ENCODE data around the gene SYNCRIP.
"Not testable (repeated sequence)": the region's sequence is repeated elsewhere in the genome, so short reads cannot be mapped to it uniquely, and the experiment has no call there.

Gene SYNCRIP

DNA sequence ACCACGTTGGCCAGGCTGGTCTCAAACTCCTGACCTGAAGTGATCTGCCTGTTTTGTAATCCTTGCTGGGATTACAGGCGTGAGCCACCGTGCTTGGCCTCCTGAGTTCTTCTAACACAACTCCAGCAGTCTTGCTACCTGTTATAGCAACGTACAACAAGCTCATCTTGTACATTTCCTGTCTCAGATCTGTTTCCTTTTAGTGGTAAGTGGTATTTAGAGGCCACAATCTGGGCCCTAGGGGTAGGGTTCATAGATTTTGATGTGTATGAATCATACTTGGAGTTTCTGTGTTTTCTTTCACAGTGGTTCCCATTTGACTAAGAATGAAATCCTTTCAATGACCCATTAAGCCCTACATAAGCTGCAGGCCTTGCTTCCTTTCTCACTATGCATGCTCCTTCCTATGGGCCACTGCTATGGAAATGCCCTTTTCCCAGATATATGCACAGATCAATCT is 27.1 kb upstream of the SYNCRIP start:
- FAIRE-seq, result no peak

DNA sequence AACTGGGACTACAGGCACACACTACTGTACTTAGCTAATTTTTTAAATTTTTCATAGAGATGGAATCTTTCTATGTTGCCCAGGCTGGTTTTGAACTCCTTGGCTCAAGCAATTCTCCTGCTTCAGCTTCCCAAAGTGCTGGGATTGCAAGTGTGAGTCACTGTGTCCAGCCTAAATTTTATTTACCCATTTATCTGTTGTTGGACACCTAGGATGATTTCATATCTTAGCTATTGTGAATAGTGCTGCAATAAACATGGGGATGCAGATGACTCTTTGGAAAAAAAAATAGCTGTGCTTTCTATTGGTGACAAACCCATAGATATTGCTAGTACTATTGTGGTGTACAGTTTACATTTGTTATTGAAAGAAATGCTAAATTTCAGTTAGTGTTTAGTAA is 19.6 kb upstream of the SYNCRIP start:
- FAIRE-seq, result no peak

DNA sequence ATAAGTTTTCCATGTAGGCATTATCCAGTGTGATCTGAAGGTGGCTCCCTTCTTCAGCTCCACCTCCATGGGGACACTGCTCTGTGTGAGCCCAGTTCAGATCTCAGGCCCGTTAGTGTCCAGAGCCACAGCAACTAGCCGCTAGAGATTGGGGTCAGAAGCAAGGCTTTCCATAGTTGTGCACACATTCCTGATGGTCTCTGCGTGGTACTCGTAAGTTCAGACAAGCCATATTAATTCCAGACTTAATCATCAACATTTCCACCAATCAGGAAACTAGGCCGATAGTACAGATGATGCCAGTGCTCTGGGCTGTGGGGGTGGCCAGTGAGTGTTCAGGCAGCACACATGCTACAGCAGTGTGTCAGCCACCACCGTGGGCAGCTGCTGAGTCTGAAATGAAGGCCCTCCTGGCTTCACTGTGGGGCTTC is 17.5 kb upstream of the SYNCRIP start:
- FAIRE-seq, result no peak

DNA sequence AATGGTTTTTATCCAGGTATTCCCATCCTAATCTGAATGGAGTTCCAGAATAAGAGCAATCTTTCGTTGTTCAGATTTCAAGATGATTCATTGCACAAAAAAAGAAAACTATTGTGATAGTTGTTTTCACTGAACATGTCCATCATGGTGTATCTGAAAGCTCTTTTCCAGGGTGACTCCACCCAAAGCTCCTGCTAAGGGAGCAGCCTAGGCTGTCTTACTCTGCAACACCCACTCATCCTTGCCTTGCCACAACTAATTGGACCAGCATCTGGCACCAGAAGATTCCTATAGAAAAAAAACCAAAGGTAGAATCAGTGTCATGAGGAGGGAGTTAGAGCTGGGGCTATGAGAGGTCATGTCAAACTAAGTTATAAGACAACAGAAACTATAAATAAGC is 7.9 kb upstream of the SYNCRIP start:
- no peak for FAIRE-seq

DNA sequence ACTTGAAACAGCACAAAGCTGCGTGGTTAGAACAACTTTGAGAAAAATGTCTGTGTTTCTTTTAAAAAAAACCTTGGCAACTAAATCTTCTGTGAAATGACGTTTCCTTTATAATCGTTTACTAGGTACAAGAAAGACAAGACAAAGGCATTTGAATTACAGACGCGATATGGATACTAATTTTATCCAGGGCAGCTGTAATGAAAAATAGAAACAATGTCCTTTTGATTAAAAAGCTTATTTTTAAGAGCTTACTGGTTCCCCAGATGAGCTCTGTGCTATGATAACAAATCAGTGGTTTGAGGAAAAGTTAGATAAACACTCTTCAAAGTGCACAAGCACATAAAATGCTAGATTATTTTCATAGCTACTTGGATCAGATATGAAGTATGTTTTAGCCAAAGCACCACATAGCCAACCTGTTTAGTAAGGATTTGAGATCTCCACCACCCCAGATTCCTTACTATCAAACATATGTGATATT is 1.6 kb upstream of the SYNCRIP start:
- no peak for FAIRE-seq

DNA sequence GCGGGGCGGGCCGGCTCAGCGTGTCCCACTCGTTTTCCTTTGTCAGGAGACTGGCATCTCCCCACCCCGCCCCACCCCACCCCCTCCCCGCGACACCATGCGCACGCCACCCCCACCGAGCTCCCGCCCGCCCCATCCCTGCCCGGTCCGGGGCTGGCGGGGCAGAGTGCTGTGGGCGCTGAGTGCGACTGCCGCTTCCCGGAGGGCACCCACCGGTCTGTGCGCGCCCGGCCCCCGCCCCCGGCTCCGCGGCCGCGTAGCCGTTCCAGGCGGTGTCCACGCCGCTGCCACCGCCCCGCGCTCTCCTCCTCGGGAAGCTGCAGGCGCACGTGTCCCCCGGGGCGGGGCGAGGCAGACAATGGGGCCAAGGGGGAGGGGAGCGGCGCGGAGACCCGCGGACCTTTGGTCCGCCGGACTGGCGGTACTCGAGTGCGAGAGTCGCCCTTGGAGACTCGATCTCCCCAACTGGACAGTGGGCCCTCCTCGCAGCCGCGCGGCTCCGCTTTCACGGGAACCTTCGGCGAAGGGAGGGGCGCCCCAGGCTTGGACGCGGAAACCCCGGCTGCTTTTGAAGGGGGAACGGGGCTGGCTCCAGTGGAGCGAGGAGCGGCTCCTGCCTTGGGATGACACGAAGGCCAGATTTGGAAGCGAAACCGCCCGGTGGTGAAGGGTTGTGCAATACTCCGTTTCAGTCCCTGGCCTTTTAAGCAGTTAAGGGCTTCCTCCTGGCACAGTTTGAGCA is 1.0 kb upstream of the SYNCRIP start:
- no peak for FAIRE-seq

DNA sequence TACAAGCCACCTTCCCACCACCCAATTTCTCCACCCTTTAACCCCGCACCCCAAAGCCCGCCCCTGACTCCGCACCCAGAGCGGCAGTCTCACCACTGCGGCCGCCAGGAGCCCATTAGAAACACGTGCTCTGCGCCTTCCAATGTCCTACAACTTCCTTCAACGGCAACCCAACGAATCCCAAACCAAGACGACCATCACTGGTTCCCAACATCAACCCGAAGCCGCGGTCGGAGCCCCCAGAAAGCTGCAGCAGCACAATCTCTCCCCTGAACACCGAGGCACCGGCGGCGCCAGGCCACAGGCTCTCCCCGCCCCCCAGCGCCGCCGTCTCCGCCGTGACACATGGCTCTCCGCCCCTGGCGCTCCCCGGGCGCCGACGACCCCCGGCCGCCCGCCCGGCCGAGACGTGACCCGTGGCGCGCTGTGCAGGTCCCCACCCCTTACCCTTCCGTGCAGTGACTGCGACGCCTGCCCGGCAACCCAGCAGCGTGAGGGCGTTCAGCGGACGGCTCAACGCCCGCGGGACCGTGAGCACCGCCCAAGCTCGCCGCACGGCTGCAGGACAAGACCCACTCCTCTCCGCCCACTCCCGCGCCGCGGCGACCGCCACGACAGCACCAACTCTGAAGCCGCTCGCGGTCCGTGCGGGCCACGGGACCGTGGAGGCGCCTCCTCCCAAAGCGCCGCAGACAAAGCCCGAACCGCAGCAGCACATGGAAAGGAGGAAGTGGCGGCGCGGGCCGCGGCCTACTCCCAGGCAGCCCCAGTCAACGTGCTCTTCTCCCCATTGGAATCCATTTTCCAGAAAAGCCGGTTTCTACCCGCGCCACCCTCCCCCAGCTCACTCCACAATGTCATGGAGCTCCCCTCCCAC is 551 bp downstream of the SYNCRIP start:
- FAIRE-seq, result no peak

DNA sequence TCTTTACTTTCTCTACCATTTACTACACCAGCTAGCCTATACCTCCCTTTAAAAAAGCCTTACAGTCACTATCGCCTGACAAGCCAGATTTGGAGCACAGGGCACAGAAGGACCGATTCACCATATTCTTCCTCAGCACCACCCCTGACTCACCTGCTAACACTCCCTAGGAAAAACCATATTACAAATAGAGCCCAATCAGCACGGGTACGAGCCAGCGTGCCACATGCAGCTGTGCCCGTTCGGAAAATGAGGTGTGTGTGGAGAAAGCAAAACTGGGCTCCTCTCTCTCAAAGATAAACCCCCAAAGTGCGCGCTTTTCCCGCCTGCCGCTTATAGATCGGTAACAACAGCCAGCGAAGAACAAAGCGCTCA is 1.2 kb downstream of the SYNCRIP start:
- FAIRE-seq, result no peak

DNA sequence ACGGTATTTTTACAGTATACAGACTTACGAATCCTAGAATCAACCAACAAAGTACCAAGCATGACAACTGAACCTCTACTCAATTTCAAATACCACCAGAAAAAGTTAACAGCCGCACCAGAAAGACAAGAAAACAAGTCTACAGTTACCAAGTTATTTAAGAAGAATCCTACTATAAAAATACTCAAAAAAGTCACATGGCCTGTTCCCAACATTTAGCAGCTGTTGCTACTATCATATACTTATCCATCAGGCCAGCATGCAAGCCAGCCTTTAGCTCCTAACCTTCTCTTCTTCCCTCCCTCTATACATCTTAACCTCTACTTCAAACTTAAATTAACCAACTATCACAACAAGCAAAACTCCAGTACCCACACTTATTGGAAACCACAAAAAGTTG is 1.9 kb downstream of the SYNCRIP start:
- FAIRE-seq, result no peak

DNA sequence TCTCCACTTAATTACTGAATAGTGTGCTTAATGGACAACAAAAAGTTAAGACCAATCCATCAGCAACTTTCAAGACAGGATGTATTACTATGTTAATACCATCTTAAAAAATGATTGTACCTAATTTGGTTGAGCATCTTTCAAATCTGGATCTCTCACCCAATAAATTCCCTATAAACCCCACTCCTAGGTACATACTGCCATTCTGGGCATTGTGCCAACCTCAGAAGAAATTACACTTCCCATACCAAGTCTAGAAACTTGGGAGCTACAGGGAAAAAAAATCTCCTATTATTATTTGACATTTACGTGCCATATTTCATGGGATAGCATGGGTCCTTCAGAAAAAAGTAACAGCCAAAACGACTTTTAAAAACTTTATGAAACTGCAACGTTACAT is 5.1 kb downstream of the SYNCRIP start:
- no peak for FAIRE-seq

DNA sequence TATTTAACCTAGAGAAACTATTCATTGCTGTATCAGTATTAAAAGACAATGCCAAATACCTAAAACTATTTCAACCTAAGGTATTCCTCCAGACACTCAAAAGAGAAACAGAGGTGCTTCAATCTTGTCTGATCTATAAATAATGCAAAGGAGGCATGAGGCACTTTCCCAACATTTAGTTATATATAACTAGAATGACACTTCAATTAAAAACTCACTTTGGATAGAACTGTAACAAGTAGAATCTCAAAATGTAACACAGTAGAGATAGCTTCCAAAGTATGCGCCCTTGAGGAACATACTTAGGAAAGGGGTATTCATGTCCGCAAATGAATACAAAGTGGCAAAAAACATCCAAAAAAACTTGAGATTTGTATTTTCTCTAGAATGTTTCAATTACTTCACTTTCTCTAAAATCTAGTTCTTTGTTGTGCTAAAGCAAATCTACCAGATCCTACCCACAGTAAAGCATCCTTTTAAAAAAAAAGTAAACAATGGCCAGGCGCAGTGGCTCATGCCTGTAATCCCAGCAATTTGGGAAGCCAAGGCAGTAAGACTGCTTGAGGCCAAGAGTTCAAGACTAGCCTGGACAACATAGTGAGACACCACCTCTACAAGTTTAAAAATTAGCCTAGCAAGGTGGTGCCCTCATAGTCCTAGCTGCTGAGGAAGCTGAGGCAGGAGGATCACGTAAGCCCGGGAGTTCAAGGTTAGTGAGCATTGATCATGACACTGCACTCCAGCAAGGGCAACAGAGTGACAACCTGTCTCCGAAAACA is 10.3 kb downstream of the SYNCRIP start:
- no peak for FAIRE-seq

DNA sequence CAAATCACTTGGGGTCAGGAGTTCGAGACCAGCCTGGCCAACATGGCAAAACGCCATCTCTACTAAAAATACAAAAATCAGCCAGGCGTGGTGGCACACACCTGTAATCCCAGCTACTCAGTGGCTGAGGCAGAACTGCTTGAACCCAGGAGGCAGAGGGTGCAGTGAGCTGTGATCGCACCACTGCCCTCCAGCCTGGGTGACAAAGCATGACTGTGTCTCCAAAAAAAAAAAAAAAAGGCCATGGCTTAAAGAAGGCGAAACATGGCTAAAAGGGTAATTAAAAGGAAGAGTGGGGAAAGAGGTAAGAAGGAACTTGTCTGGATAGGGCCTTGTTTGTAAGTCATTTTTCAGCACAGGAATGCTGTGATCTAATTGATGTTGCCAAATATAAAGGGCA is 11.6 kb downstream of the SYNCRIP start:
- FAIRE-seq, result not testable (repeated sequence)

DNA sequence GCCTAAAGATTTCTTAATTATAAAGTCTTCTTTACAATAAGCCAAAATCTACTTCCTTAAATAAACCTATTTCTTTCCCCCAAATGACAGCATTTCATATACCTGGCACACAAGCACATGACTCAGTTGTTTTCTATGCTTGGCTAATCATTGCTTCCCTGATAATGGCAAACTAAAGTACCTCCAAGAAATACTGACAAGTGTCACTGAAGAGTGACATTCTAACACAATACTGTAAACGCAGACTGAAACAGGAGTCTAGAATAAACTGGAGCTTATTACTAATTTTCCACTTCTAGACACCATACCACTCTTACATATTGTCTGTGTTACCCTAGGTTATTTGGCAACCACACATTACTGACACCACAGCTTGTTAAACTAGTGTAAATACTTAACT is 14.3 kb downstream of the SYNCRIP start:
- FAIRE-seq, result no peak

DNA sequence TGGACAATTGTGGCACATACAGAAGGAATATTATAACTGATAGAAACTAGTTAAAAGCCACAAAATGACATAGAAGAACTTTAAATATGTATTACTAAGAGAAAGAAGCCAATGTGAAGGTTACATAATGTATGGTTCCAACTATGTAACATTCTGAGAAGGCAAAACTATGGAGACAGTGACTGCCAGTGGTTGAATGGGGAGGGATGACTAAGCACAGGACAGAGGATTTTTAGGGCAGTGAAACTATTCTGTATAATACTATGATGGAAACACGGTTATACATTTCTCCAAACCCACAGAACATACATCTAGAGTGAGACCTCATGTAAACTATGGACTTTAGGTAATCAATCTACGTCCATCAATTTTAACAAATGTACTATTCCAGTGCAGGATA is 22.4 kb downstream of the SYNCRIP start:
- FAIRE-seq, result no peak

DNA sequence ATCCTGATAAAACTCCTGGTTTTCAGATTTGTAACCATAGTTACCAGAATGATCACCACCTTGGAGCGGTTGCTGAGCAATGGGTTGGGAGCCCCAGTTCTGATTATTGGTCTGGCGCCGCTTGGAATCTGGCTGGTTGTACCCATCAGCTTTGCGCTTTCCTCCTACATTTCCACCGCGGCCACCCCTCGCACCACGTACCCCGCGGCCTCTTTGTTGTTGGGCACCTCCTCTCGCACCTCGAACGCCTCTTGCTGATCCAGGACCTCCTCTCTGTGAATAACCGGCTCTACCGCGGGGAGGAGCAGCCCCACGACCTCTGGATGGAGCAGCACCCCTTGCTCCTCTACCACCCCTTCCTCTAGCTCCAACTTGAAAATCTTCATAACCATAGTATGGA is 27.9 kb downstream of the SYNCRIP start:
- FAIRE-seq, result no peak

DNA sequence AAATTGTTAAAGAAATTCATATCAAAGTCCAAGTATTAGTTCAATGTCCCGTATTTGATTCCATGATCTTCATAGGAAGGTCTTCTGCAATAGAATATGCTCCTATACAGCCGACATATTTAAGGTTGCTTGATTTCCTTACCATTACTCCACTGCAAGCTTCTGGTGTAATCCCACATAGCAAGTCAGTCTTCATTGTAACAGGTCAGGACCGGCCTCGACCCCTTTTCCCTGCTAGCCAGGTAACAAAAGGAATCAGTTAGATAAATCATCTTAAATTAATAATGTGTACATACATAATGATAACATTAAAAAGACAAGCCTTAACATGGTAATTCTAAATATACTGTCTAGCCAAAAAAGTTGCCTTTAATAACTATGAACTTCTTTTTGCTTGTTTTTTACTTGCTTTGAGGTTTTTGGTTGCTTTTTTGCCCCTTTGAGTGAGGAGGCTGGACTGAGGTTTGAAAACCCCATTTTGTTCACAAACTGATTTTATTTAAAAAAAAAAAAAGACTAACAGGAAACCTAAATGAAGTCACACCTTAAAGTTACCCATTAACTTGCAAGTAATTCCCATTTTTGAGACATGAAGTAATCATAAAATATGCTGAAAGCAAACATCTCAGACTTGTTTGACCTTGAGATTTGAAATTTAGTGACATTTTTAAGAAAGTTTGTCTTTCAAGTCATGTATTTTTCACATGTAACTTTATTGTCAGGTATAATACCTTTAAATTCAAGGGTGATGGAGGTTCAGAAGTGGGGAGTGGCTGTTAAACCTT is 29.8 kb downstream of the SYNCRIP start:
- FAIRE-seq, result no peak

DNA sequence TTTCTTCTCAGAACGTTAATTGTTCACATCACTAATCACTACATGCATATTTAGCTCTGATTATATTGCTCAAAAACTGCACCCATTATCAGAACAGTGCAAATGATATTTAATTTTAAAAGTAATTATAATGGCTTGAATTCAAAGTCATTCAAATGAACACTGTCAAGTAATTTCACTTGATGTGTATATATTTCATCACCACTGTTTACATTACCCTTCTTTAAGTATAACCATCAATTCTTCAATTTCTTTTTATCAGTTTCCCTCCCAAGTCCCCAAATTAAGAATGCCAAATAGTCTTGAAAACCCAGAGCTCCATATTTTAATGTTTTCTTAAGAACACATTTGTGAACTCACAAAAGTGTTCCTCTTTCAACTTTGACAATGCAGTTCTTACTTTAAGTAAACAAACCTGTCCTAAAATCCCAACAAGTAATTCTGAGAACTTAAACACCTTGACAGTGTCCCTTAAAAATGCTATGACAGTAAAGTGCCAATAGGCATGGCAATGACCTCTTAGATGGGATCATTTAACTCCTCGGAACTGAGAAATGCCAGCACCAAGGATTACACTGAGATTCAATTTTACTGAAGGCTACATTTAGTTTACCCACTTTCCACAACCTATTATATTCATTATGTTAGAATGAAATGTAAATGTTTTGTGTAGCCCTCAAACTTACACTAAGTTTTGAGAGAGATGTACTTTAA is 32.3 kb downstream of the SYNCRIP start:
- FAIRE-seq, result no peak

DNA sequence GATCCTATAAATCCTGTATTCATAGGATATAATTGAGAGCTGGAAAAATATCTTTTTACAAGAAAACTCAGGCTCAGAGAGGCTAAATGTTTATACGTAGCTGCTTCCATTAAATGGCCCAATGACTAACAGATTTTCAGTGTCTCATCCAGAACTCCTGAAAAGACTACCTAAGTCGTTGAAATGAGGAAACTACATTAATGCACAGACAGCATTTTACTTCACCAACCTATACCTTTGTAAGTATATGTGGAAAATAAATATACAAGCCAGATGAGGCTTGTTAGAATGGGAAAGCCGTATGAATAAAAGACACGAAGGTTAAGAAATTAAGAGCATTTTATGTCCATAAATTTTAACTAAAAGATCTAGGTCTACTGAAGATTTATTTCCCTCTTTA is 40.6 kb downstream of the SYNCRIP start:
- FAIRE-seq, result no peak

DNA sequence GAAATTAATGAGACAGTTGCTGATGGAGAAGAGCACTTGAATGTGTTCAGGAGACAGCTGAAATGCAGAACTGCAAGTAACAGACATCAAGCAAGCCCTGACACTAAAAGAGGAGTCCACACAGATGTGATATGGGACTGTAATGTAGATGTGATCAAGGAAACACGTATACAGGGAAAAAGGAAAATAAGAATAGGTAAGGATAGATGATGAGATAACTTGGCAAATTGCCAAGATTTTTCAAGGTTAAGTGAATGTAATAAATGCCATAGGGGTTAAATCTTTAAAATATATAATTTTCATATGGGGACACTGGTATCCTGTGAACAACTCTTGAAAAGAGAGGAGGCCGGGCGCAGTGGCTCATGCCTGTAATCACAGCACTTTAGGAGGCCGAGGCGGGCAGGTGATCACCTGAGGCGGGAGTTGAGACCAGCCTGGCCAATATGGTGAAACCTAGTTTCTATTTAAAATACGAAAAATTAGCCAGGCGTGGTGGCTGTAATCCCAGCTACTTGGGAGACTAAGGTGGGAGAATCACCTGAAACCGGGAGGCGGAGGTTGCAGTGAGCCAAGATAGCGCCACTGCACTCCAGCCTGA is 41.9 kb downstream of the SYNCRIP start:
- no peak for FAIRE-seq

DNA sequence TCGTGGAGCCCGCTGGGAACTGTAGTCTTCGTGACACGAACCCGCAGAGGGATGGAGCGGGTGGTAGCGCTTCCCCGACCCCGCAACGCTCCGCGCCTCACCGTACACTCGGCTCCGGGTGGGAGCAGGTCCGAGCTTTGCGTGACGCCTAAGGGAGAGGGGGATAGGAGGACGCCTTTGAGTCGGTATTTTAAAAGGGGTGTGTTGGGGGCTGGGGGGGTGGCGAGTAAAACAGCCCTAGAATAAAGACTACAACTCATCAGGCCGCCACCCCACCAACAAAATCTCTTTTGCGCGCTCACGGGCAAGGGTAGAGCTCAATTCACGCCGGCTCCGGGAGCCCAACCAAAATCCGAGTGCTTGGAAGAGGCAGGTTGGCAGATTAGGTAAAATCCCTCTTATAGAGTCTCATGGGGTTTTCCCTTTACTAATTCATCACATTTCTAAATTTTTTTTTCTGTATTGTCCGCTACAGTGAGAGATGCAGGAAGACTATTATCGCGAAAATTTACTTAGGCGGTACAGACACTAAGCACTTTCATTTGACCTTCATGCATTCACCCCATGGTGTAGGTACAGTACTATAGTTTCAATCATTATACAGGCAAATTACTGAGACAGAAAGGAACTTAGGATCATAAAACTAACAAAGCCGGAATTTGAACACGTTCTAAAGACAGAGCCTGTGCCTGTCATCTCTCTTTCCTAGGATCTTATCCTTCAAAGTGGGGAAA is 48.3 kb downstream of the SYNCRIP start:
- no peak for FAIRE-seq
